GM21423 (cell line): ENCODE measurements around the gene PRSS23.
"Not testable (repeated sequence)": the region's sequence is repeated elsewhere in the genome, so short reads cannot be mapped to it uniquely, and the experiment has no call there.

Experiments
- ATAC-seq: cut with Tn5 transposase; IDR thresholded peaks from one replicate; pipeline ENCODE4 v1.9.1; 2021; ENCODE audit warnings: mild to moderate bottlenecking, moderate library complexity; ENCODE audit not compliant: unreplicated experiment

Gene PRSS23

DNA sequence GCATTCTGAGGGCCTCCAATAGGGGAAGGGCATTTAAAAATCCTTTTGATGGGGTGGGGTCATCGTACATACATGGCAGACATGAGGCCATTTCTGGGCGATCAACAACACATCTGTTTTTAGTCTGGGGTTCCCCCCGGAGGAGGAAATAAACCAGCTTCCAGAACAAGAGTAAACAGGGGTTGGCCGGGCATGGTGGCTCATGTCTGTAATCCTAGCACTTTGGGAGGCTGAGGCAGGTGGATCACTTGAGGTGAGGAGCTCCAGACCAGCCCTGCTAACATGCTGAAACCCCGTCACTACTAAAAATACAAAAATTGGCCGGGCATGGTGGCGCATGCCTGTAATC, 12.0 kb downstream of the PRSS23 start:
- ATAC-seq = no peak

DNA sequence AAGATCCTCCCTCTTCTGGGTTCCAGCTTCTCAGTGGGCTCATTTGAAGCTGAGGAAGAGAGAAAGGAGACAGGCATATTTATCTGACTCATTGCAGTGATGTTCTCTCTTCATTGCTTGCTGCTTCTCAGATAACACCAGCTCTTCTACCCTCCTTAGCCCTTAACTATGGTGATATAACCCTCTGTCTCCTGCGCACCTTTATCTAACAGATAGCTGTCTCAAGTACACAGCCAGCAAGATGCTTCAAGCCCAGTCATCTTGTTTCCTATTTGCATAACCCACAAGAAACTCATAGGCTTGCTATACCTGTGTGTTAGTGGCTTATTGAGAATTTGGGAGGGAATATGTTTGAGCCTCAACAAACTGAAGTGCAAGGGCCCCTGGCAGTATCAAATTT, 12.6 kb downstream of the PRSS23 start:
- ATAC-seq = no peak

DNA sequence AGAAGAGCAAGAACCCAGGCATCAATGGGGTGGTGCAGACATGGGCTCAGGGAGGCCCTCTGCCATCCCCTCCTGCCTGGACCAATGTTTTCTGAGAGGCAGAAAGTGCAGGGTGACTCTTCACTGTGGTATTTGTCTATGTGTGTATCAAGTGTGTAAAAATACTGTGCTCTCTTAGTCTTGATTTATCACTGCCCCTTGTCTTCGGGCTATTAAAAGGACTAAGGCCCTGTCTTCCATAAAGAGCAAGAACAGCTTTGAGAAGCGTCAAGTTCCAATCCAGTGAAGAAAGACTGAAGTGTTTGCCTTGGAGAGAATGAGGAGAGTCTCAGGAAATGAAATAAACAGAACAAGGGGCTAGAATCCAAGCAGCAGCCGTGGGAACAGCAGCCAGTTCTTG, 14.4 kb downstream of the PRSS23 start:
- no peak for ATAC-seq

DNA sequence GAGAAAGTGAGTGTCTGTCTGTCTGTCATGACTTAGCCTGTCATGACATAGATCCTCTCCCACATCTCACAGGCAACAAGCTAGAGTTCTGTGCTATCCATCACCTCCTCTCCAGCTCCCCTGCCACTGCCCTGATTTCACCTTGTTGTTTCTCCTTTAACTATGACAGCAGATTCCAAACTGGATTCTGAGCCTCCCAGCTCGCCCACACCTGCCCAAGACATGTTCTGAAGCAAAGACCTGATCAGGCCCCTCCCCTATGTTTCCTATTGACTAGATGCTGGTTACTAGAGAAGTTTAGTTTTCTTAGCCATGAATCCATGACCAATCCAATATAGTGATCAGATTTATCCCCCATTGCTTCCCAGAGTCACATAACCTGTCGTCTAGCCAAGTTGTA, 15.4 kb downstream of the PRSS23 start:
- no peak for ATAC-seq

DNA sequence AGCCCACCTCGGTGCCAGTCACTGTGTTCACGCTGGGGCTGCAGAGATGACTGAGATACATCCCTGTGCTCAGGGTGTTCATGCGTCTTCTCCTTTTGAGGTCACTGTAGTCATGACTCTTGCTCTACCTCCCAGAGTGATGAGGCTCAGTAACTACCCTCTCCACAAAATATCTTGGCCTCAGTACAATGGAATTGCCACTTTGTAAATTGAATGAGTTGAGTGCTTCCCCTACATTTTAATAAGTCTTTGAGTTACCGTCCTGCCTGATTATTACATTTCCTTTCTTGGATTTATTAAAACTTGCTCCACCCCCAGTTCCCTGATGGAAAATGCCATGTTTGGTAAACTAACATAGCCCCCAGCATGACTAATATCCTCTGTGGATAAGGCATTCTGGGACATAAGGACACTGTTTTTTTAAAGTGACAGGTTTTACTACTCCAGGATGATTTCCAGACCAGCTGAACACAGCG, 15.9 kb downstream of the PRSS23 start:
- ATAC-seq = no peak

DNA sequence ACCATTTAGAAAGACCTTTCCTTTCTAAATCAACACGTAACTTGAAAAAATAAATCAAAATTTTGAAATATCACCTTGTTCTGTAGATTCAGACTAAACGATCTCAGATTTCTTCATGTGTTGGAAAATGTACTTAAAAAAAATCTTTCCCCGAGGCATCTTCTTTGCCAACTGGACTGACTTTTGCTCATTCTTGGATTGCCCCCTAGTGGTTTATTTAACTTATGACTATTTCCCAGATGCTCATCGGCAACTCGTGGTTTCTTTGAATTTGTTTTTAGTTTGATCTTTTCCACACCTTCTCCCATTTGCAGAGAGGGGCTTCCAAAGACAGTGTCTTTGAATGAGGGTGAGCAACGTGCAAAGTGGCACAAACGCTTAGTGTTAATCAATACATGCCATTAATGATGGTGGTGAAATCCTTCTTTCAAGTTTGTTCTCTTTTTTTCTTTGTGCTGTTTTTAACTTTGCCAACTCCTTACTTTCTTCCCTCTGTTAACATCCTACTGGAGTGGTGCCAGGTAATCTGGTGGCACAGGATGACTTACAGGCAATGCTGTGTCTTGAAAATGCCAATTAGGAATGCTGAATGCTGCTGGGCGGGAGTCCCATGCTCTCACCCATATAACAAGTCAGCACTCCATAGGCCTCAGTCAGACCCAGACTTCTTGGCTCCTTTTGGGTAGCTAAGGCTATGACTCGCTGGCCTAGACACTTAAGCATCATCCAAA, 18.3 kb downstream of the PRSS23 start:
- ATAC-seq = no peak

DNA sequence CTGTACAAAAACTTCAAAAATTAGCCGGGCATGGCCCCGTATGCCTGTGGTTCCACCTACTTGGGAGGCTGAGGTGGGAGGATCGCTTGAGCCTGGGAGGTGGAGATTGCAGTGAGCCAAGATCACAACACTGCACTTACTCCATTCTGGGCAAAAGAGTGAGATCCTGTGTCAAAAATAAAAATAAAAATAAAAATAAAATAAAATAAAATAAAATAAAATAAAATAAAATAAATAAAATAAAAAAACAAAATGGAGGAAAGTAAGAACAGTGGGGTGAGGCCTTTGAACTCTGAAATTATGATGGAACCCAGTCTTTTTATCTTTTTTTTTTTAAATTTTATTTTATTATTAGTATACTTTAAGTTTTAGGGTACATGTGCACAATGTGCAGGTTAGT, 23.8 kb downstream of the PRSS23 start:
- not testable (repeated sequence) for ATAC-seq

DNA sequence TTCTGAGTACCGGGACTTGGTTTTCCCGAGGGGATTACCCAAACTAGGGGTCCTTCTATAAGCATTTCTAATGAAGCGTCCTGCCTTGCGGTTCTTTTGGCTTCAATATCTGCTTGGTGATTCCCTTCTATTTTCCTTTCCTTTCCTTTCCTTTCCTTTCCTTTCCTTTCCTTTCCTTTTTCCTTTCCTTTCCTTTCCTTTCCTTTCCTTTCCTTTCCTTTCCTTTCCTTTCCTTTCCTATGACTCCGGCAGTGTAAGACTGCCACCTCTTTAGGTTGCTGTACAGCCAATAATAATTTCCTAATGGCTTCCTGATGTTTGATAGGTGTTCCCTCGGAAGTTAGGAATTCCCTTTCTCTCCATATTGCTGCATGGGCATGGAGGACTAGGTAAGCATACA, 34.0 kb downstream of the PRSS23 start:
- ATAC-seq = not testable (repeated sequence)

DNA sequence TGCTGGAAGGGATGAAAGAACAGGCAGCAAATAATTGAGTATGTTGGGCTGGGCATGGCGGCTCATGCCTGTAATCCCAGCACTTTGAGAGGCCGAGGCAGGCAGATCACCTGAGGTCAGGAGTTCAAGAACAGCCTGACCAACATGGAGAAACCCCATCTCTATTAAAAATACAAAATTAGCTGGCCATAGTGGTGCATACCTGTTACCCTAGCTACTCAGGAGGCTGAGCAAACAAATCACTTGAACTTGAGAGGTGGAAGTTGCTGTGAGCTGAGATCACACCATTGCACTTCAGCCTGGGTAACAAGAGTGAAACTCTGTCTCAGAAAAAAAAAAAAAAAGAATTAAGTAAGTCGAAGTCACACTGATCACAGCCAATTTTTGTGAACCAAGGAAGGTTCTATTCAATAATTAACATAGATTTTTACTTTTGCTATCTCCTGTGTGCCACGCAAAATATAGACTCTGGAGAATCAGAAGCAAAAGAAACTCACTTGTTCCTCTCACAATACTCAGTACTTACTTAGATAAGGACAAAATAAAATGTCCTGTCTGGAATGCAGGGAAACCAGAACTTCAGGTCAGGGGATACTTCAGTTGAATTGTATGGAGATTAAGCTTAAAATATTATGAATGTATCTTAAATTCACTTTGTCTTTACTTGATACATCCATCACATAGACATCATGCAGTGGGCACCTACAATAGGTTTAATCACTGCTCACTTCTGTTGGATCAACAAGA, 44.6 kb downstream of the PRSS23 start:
- ATAC-seq = not testable (repeated sequence)

DNA sequence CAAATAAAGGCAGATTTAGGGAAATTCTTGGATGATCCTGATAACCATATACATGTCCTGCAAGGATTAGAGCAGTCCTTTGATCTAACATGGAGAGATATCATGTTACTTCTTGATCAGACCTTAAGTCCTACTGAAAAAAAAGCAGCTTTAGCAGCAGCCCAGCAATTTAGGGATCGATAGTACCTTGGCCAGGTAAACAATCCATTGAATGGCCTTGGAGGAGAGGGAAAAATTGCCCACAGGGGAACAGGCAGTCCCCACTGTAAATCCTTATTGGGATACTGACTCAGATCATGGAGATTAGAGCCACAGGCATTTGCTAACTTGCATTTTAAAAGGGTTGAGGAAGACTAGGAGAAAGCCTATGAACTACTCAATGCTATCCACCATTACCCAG, 47.8 kb downstream of the PRSS23 start:
- ATAC-seq = no peak

DNA sequence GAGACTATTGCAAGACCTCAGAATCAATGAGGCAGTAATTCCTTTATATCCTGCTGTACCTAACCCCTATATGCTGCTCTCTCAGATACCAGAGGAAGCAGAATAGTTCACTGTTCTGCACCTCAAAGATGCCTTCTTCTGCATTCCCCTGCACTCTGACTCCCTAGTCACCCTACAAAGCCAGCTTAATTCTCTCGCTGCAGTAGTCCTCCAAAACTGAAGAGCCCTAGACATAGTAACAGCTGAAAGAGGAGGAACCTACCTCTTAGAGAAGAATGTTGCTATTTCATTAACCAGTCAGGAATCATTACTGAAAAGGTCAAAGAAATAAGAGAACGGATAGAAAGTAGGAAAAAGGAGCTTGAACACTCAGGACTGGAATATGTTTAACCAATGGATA, 49.3 kb downstream of the PRSS23 start:
- ATAC-seq = no peak
